HepG2 (cell line): ENCODE data around the gene BACH2. TPM values are rescaled to one million over a fixed set of nuclear protein-coding genes. Genes with fewer than 3 reads are reported as not detected.

Source experiments
- ATAC-seq: fragments of 200-7000 bp; cut with Tn5 transposase; 3 replicates; pipeline ENCODE4 v1.9.1; 2020; ENCODE audit warnings: mild to moderate bottlenecking, moderate library complexity
- BruUV-seq: library from RNA; stranded (reverse); fragments of 400-500 nt; replicated peaks from 2 replicates; lab custom pipeline; 2021; lab: Mats Ljungman, UMichigan
- CTCF ChIA-PET: fragments of 300-600 bp; formaldehyde crosslinking; extraction: SDS; loops from one replicate; lab custom pipeline; 2021; ENCODE audit warnings: low total read pairs, inconsistent platforms, low intra/inter-chr PET ratio; lab: Yijun Ruan, JAX
- POLR2A ChIA-PET: fragments of 350-600 bp; sonication (Branson Sonifier 250); formaldehyde crosslinking; loops from one replicate; lab custom pipeline; 2020; ENCODE audit warnings: antibody characterized with exemption, inconsistent platforms; lab: Yijun Ruan, JAX
- DNase-seq: peaks from one replicate; pipeline ENCODE4 v3.0.0-alpha.2; 2015; ENCODE audit warnings: low spot score
- FAIRE-seq: peaks from 3 replicates; lab custom pipeline; 2011; peaks lifted over from hg19 to GRCh38; lab: Jason Lieb, UNC
- H2AFZ ChIP-seq: one replicate; pipeline ENCODE4 v1.6.1; 2011; ENCODE audit warnings: low read length, inconsistent platforms
- H3K27ac ChIP-seq: fragments of 300-600 bp; 3 replicates; pipeline ENCODE4 v1.8.0; 2011; ENCODE audit warnings: mixed run types, mild to moderate bottlenecking, mixed read lengths, low read length, inconsistent platforms; ENCODE audit not compliant: insufficient read depth; ENCODE audit errors: extremely low read length
- H3K27me3 ChIP-seq, 2 experiments: fragments of 200-600 bp in 1 of 2; 2 replicates in 1 of 2; 3 replicates in 1 of 2; pipeline versions ENCODE4 v1.6.0 to v1.8.0; 2011; ENCODE audit warnings: low read length in 2 of 2, mild to moderate bottlenecking in 2 of 2, moderate library complexity in 2 of 2, inconsistent platforms in 1 of 2; ENCODE audit not compliant: insufficient read depth in 2 of 2, control insufficient read depth in 1 of 2
- H3K36me3 ChIP-seq, 2 experiments: fragments of 200-600 bp in 1 of 2; replicated peaks in 1 of 2; 2 replicates in 1 of 2; 3 replicates in 1 of 2; pipeline versions ENCODE4 v1.5.1 to v1.8.0; 2011; ENCODE audit warnings: low read length in 2 of 2, inconsistent platforms in 1 of 2; ENCODE audit not compliant: insufficient read depth in 2 of 2, control insufficient read depth in 1 of 2
- H3K4me1 ChIP-seq: 2 replicates; pipeline ENCODE4 v1.5.1; 2012; ENCODE audit warnings: low read length, inconsistent platforms; ENCODE audit not compliant: insufficient read depth
- H3K4me2 ChIP-seq: 2 replicates; pipeline ENCODE4 v1.6.0; 2011; ENCODE audit warnings: low read depth, low read length, inconsistent platforms
- H3K4me3 ChIP-seq, 3 experiments: fragments of 200-600 bp in 1 of 3; sonication (generic), shearing (Covaris generic) in 1 of 3; replicated peaks in 1 of 3; 2 replicates each; pipeline ENCODE4 v1.5.1; 2011 to 2016; ENCODE audit warnings: low read length in 3 of 3, inconsistent platforms in 2 of 3, low read depth in 2 of 3, mild to moderate bottlenecking in 2 of 3, control low read depth in 1 of 3, mixed read lengths in 1 of 3; ENCODE audit not compliant: insufficient read depth in 1 of 3
- H3K79me2 ChIP-seq: one replicate; pipeline ENCODE4 v1.6.1; 2011; ENCODE audit warnings: low read length, inconsistent platforms; ENCODE audit not compliant: insufficient read depth
- H3K9ac ChIP-seq: 2 replicates; pipeline ENCODE4 v1.6.0; 2011; ENCODE audit warnings: mild to moderate bottlenecking, low read depth, low read length, inconsistent platforms; ENCODE audit not compliant: insufficient read depth
- H3K9me3 ChIP-seq: 2 replicates; pipeline ENCODE4 v1.5.1; 2012; ENCODE audit warnings: mild to moderate bottlenecking, low read length
- H4K20me1 ChIP-seq: 2 replicates; pipeline ENCODE4 v1.6.0; 2011; ENCODE audit warnings: inconsistent platforms, mild to moderate bottlenecking, low read length, moderate library complexity; ENCODE audit not compliant: insufficient read depth
- ARNT2 ChIP-seq: sonication (generic); formaldehyde crosslinking; IDR thresholded peaks from 2 replicates; pipeline ENCODE4 v1.8.0; 2022; ENCODE audit warnings: mild to moderate bottlenecking, low read depth, missing genetic modification reagents, moderate library complexity
- CEBPG ChIP-seq: IDR thresholded peaks from 2 replicates; pipeline ENCODE4 v1.6.1; 2016
- HNRNPL ChIP-seq: fragments of 200-400 bp; formaldehyde crosslinking; IDR thresholded peaks from 2 replicates; pipeline ENCODE4 v1.6.1; 2017; ENCODE audit warnings: mild to moderate bottlenecking, low read depth, low read length
- MBD4 ChIP-seq: IDR thresholded peaks from 2 replicates; pipeline ENCODE4 v1.6.1; 2012; ENCODE audit warnings: low read length, inconsistent platforms, borderline replicate concordance
- NCOR1 ChIP-seq: fragments of 200-600 bp; sonication (generic); IDR thresholded peaks from 2 replicates; pipeline ENCODE4 v1.7.0; 2017; ENCODE audit warnings: antibody characterized with exemption, low read length, borderline replicate concordance
- NFE2 ChIP-seq: sonication (generic); formaldehyde crosslinking; IDR thresholded peaks from 2 replicates; pipeline ENCODE4 v1.4.0; 2020; ENCODE audit warnings: missing genetic modification reagents
- PLSCR1 ChIP-seq: sonication (generic); formaldehyde crosslinking; IDR thresholded peaks from 2 replicates; pipeline ENCODE4 v1.5.0; 2020; ENCODE audit warnings: missing genetic modification reagents, mild to moderate bottlenecking, borderline replicate concordance
- PRMT3 ChIP-seq: sonication (generic); formaldehyde crosslinking; IDR thresholded peaks from 2 replicates; pipeline ENCODE4 v1.8.1; 2022; ENCODE audit warnings: low read depth, mild to moderate bottlenecking, moderate library complexity, missing genetic modification reagents, borderline replicate concordance
- RBM39 ChIP-seq: fragments of 200-400 bp; formaldehyde crosslinking; IDR thresholded peaks from one replicate; pipeline ENCODE4 v1.6.1; 2018; ENCODE audit warnings: antibody characterized with exemption, mild to moderate bottlenecking, low read depth, low read length; ENCODE audit not compliant: poor library complexity, severe bottlenecking
- U2AF2 ChIP-seq: fragments of 200-400 bp; formaldehyde crosslinking; IDR thresholded peaks from 2 replicates; pipeline ENCODE4 v1.6.1; 2017; ENCODE audit warnings: low read depth, mild to moderate bottlenecking, low read length
- ZFP62 ChIP-seq: sonication (generic); formaldehyde crosslinking; IDR thresholded peaks from 2 replicates; pipeline ENCODE4 v1.4.0; 2020; ENCODE audit warnings: missing genetic modification reagents
- ZNF121 ChIP-seq: sonication (generic); formaldehyde crosslinking; IDR thresholded peaks from 2 replicates; pipeline ENCODE4 v1.5.0; 2020; ENCODE audit warnings: mild to moderate bottlenecking, missing genetic modification reagents
- ZNF501 ChIP-seq: sonication (generic); formaldehyde crosslinking; IDR thresholded peaks from 2 replicates; pipeline ENCODE4 v1.5.1; 2020; ENCODE audit warnings: mild to moderate bottlenecking, moderate library complexity, missing genetic modification reagents
- ZSCAN30 ChIP-seq: sonication (generic); formaldehyde crosslinking; IDR thresholded peaks from 2 replicates; pipeline ENCODE4 v1.5.0; 2020; ENCODE audit warnings: mild to moderate bottlenecking, missing genetic modification reagents
- WGBS: methylation state at CpG from one replicate; pipeline ENCODE4 v1.1.6; 2017; ENCODE audit warnings: low lambda C conversion rate; 5-methylcytosine and 5-hydroxymethylcytosine counted together
- in situ Hi-C: cut with HindIII; loops from 2 replicates; pipeline ENCODE4 v1.10.0; 2017; ENCODE audit warnings: low pct_unique_long_range_greater_than_20kb; ENCODE audit not compliant: extremely low pct_ligation_motif_present
- intact Hi-C: fragments of 100-400 bp; cut with micrococcal nuclease; formaldehyde crosslinking; loops from one replicate; pipeline ENCODE4 v1.10.0; 2022; ENCODE audit not compliant: unreplicated experiment
- polyA plus RNA-seq, 8 experiments: library from polyadenylated mRNA; depleted of rRNA in 3 of 8; stranded (reverse) in 7 of 8; unstranded in 1 of 8; fragments of >200 nt; fragmentation: Illumina TruSeq in 4 of 8; extraction: Trizol in 4 of 8; gene quantifications; 2 replicates each; pipeline versions ENCODE4 v1.2.1 to v1.2.3, GENCODE V29; 2011 to 2016; ENCODE audit warnings: low read depth in 4 of 8, missing spikeins in 1 of 8, mixed read lengths in 1 of 8; ENCODE audit not compliant: insufficient read depth in 1 of 8
- total RNA-seq, 5 experiments: library from RNA; depleted of rRNA; stranded (reverse); fragments of >200 nt; fragmentation: Illumina TruSeq; extraction: Trizol; gene quantifications; 2 replicates each; pipeline ENCODE4 v1.2.3, GENCODE V29; 2016; ENCODE audit warnings: low read depth in 1 of 5
- TF ChIP-seq, protein P1 (sequence below): sonication (generic); formaldehyde crosslinking; IDR thresholded peaks from 2 replicates; pipeline ENCODE4 v1.4.0; 2020; ENCODE audit warnings: missing genetic modification reagents

Gene BACH2
- total and polyA plus RNA-seq, 2 of the 13 experiments (the other 11 are each of a cell fraction or from before 2014, with no cell fraction given), result 0.01 TPM; not detected in 1

DNA sequence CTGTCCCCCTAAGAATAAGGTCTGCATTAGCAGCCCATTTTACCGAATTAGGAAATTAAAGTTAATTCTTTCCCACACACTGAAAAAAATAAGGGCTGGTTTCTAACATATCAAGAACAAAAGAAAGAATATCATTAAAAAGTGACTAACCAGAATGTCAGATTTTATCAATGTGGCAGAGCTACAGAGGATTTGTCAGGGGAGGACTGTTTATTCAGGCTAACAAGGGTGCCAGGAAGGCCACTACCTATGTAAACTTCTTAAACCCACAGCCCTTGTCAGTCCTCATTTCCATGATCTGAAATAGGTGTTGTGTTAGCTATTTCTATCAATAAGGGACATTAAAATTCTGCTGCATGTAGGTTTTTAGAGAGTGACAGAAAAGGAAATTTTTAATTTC, 76.4 kb downstream of the BACH2 start:
- no TSS peak for BruUV-seq
- H3K9ac ChIP-seq, result no peak overlapping the region
- in situ Hi-C loops, result no loop called here
- H3K9me3 ChIP-seq, result no peaks in the 10 kb centered on the region
- H3K4me3 ChIP-seq, result no peak overlapping the region
- H4K20me1 ChIP-seq, result no peaks in the 10 kb centered on the region
- intact Hi-C loops, result no loop called here
- no peak overlapping the region for H3K4me2 ChIP-seq
- no peak overlapping the region for H2AFZ ChIP-seq
- H3K36me3 ChIP-seq, result no peaks in the 10 kb centered on the region
- no peaks in the 10 kb centered on the region for H3K79me2 ChIP-seq
- H3K27ac ChIP-seq, result no peak overlapping the region
- TF ChIP-seq, protein P1, sequence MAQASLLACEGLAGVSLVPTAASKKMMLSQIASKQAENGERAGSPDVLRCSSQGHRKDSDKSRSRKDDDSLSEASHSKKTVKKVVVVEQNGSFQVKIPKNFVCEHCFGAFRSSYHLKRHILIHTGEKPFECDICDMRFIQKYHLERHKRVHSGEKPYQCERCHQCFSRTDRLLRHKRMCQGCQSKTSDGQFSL (CRISPR knock-in tag), result no peak
- TF ChIP-seq ZNF501 (CRISPR knock-in tag) (no peak), NFE2 (CRISPR knock-in tag) (no peak), MBD4 (no peak), ZFP62 (no peak), PLSCR1 (no peak), NCOR1 (no peak), ARNT2 (no peak), PRMT3 (CRISPR knock-in tag) (no peak), ZNF121 (CRISPR knock-in tag) (no peak), ZSCAN30 (CRISPR knock-in tag) (no peak), U2AF2 (no peak), CEBPG (CRISPR knock-in tag) (no peak), HNRNPL (no peak), RBM39 (no peak)
- FAIRE-seq, result no peak
- ChIA-PET POLR2A (no interaction called here), CTCF (no interaction called here)
- no peak for DNase-seq
- peaks cover 31% of the 10 kb centered on the region for H3K4me1 ChIP-seq
- no peak for ATAC-seq
- WGBS, result 86% methylated on average over 1 of the region's 1 CpG
- no peaks in the 10 kb centered on the region; a peak in 2 of 5 replicates for H3K27me3 ChIP-seq
